Peyer's patch (tissue), 4 donors: ENCODE results near the gene OR1N1. TPM values are rescaled to one million over a fixed set of nuclear protein-coding genes. Genes with fewer than 3 reads are reported as not detected.

ENCODE experiments used
- DNase-seq, 3 donors: peaks; one replicate each; pipeline ENCODE4 v3.0.0-alpha.2; 2017 to 2019
- H3K27ac ChIP-seq, 4 donors: fragments of 200-600 bp; sonication (generic); one replicate each; pipeline ENCODE4 v1.5.1; 2016 to 2019
- H3K27me3 ChIP-seq, 2 donors: fragments of 200-600 bp; sonication (generic); one replicate each; pipeline ENCODE4 v1.5.1; 2019
- H3K36me3 ChIP-seq, 3 donors: fragments of 200-600 bp; sonication (generic); one replicate each; pipeline ENCODE4 v1.5.1; 2016 to 2019
- H3K4me1 ChIP-seq, 4 donors: fragments of 200-600 bp; sonication (generic); one replicate each; pipeline ENCODE4 v1.5.1; 2016 to 2019
- H3K4me3 ChIP-seq, 4 donors: fragments of 200-600 bp; sonication (generic); 1 replicate in 3 of 4; 2 replicates in 1 of 4; pipeline ENCODE4 v1.5.1; 2016 to 2019; ENCODE audit warnings: mild to moderate bottlenecking in 1 of 4
- H3K9me3 ChIP-seq, 4 donors: fragments of 200-600 bp; sonication (generic); one replicate each; pipeline ENCODE4 v1.5.1; 2016 to 2019; ENCODE audit warnings: mild to moderate bottlenecking in 1 of 4
- POLR2A ChIP-seq, 2 donors: fragments of 450-650 bp; IDR thresholded peaks; one replicate each; pipeline ENCODE4 v1.5.1; 2017; ENCODE audit warnings: antibody characterized with exemption in 2 of 2, mild to moderate bottlenecking in 2 of 2, moderate library complexity in 2 of 2
- total RNA-seq, 4 donors: library from RNA; depleted of rRNA; stranded (reverse); fragments of >200 nt; gene quantifications; one replicate each; pipeline ENCODE4 v1.1.0, GENCODE V29; 2016
- TF ChIP-seq, protein P1 (sequence below), 6 experiments: fragments of 450-650 bp in 4 of 6; fragments of 200-600 bp in 2 of 6; sonication (generic) in 1 of 6; IDR thresholded peaks; one replicate each; pipeline ENCODE4 v1.5.1; 2017 to 2019; ENCODE audit warnings: antibody characterized with exemption in 6 of 6, mild to moderate bottlenecking in 3 of 6, moderate library complexity in 1 of 6

Gene OR1N1, protein sequence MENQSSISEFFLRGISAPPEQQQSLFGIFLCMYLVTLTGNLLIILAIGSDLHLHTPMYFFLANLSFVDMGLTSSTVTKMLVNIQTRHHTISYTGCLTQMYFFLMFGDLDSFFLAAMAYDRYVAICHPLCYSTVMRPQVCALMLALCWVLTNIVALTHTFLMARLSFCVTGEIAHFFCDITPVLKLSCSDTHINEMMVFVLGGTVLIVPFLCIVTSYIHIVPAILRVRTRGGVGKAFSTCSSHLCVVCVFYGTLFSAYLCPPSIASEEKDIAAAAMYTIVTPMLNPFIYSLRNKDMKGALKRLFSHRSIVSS
- not detected for total RNA-seq

DNA sequence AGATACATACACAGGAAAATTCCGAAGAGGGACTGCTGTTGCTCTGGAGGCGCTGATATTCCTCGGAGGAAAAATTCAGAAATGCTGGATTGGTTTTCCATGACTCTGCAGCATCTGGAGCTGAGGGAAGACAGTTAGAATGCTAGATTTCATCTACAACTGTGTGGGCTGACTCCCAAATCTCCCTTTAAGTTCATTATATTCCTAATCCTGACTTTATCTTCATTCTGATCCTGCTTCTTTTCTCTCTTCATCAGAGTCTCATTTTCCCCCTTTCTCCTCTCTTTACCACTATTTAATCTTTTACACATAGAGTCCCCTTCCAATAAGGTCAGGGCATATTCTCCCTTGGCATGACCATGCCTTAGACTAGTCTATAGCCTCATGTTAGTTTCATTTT lies at the start of gene OR1N1:
Gene OR1N1, minus strand, starts transcription at position 101 of the 400 bp plus-strand sequence. Its CDS starts 0 bp downstream, at position 101.
- Histone ChIP-seq H3K27me3 (no peaks in the 10 kb centered on the region), H3K4me3 (no peak within 1 kb of the TSS), H3K27ac (no peak within 1 kb of the TSS), H3K4me1 (no peaks in the 10 kb centered on the region), H3K9me3 (no peaks in the 10 kb centered on the region), H3K36me3 (no peaks in the 10 kb centered on the region)
- TF ChIP-seq POLR2A (IDR thresholded peaks at IDR 0.05), result no peak
- TF ChIP-seq, protein P1, sequence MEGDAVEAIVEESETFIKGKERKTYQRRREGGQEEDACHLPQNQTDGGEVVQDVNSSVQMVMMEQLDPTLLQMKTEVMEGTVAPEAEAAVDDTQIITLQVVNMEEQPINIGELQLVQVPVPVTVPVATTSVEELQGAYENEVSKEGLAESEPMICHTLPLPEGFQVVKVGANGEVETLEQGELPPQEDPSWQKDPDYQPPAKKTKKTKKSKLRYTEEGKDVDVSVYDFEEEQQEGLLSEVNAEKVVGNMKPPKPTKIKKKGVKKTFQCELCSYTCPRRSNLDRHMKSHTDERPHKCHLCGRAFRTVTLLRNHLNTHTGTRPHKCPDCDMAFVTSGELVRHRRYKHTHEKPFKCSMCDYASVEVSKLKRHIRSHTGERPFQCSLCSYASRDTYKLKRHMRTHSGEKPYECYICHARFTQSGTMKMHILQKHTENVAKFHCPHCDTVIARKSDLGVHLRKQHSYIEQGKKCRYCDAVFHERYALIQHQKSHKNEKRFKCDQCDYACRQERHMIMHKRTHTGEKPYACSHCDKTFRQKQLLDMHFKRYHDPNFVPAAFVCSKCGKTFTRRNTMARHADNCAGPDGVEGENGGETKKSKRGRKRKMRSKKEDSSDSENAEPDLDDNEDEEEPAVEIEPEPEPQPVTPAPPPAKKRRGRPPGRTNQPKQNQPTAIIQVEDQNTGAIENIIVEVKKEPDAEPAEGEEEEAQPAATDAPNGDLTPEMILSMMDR (IDR thresholded peaks at IDR 0.05), result no peak
- DNase-seq, result no peak

DNA sequence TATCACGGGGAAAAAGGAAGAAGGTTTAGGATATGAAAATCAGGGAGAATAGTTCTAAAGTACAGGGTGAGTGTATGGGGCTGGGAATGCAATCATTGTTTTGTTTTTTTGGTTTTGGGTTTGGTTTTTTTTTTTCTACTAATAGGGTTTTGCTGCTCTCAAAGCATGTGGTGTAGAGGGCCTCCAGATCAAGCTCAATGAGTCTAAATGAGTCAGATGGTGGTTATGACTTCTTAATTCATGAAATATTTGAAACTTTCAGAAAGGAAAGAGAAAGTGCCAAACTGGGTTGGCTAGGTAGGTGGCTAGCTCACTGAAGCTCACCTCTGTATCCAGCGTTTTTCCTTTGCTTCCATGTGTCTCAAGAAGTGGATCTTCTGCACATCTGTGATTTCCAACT lies 45.4 kb upstream of the OR1N1 start:
- no peaks in the 10 kb centered on the region for H3K9me3 ChIP-seq
- H3K4me1 ChIP-seq, result no peaks in the 10 kb centered on the region
- H3K27ac ChIP-seq, result no peak overlapping the region
- TF ChIP-seq POLR2A (IDR thresholded peaks at IDR 0.05), result no peak
- TF ChIP-seq, protein P1 (IDR thresholded peaks at IDR 0.05), result no peak
- H3K4me3 ChIP-seq, result no peak overlapping the region
- H3K27me3 ChIP-seq, result no peaks in the 10 kb centered on the region
- no peak for DNase-seq
- H3K36me3 ChIP-seq, result no peaks in the 10 kb centered on the region

GRCh38 chr9:122567901-122568300 lies 40.8 kb upstream of the OR1N1 start:
- Histone ChIP-seq H3K4me1 (no peaks in the 10 kb centered on the region), H3K9me3 (no peaks in the 10 kb centered on the region), H3K36me3 (no peaks in the 10 kb centered on the region), H3K27me3 (no peaks in the 10 kb centered on the region), H3K4me3 (no peak overlapping the region), H3K27ac (no peak overlapping the region)
- no peak for DNase-seq
- TF ChIP-seq, protein P1 (IDR thresholded peaks at IDR 0.05), result no peak
- no peak for TF ChIP-seq POLR2A (IDR thresholded peaks at IDR 0.05)

DNA sequence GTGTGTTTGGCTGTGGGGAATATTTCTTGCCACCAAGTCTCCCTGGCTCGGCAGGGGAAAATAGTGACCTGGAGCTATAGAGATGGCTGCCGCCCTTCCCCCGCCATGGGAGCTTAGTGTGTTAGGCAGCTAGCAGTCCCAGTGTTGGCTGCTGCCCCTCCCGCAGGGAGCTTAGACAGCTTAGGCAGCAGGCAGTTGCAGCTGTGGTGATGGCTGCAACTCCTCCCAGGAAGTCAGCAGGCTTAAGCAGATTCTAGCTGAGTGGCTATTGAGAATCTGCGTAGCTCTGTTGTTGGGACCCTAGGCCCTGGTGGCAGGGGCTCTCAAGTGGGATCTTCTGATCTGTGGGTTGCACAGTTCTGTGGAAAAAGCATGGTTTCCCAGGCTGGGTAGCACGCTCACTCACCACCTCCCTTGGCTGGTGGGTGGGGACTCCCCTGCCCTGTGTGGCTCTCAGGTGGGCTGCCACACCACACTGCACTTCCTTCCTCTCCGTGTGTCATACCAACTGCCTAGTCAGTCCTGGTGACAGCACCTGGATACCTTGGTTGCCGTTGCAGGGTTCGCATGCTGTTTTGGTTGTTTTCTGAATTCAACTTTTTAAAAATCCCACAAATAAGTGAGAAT lies 35.2 kb upstream of the OR1N1 start:
- H3K27ac ChIP-seq, result no peak overlapping the region
- H3K27me3 ChIP-seq, result no peaks in the 10 kb centered on the region
- no peaks in the 10 kb centered on the region for H3K4me1 ChIP-seq
- DNase-seq, result no peak
- H3K36me3 ChIP-seq, result no peaks in the 10 kb centered on the region
- H3K4me3 ChIP-seq, result no peak overlapping the region
- no peaks in the 10 kb centered on the region for H3K9me3 ChIP-seq
- no peak for TF ChIP-seq POLR2A (IDR thresholded peaks at IDR 0.05)
- TF ChIP-seq, protein P1 (IDR thresholded peaks at IDR 0.05), result no peak

- no peaks in the 10 kb centered on the region for H3K27me3 ChIP-seq
- H3K4me1 ChIP-seq, result no peaks in the 10 kb centered on the region
- no peaks in the 10 kb centered on the region for H3K9me3 ChIP-seq
- no peak overlapping the region for H3K27ac ChIP-seq
- H3K36me3 ChIP-seq, result no peaks in the 10 kb centered on the region
- no peak overlapping the region for H3K4me3 ChIP-seq
- DNase-seq, result no peak
- TF ChIP-seq, protein P1 (IDR thresholded peaks at IDR 0.05), result no peak
- TF ChIP-seq POLR2A (IDR thresholded peaks at IDR 0.05), result no peak
Measured at GRCh38 chr9:122561446-122561845, 34.4 kb upstream of the OR1N1 start.
